HG03108 (cell line): ENCODE data around the gene FMNL2.

Experiments used
- ATAC-seq: cut with Tn5 transposase; IDR thresholded peaks from one replicate; pipeline ENCODE4 v1.9.1; 2021; ENCODE audit warnings: moderate library complexity; ENCODE audit not compliant: unreplicated experiment

The FMNL2 gene

GRCh38 chr2:152444448-152444847 lies 109.5 kb downstream of the FMNL2 start:
- no peak for ATAC-seq

DNA sequence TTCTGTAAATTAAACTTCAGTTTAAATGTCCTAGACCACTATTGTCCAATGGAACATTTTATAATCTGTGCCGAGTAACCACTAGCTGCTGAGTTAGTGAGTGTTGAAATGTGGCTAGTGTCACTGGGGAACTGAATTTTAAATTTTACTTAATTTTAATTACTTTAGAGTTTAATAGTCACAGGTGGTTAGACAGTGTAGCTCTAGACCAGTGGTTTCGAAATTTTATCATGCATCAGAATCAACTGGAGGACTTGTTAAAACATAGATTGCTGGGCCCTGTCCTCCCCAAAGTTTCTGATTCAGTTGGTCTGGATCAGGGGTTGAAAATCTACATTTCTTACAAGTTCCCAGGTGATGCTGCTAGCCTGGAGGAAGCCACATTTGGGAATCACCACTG lies 110.4 kb downstream of the FMNL2 start:
- ATAC-seq, result no peak

GRCh38 chr2:152445791-152446201 lies 110.8 kb downstream of the FMNL2 start:
- ATAC-seq, result no peak

- ATAC-seq, result no peak
These were observed 111.2 kb downstream of the FMNL2 start for GRCh38 chr2:152446213-152446612.

DNA sequence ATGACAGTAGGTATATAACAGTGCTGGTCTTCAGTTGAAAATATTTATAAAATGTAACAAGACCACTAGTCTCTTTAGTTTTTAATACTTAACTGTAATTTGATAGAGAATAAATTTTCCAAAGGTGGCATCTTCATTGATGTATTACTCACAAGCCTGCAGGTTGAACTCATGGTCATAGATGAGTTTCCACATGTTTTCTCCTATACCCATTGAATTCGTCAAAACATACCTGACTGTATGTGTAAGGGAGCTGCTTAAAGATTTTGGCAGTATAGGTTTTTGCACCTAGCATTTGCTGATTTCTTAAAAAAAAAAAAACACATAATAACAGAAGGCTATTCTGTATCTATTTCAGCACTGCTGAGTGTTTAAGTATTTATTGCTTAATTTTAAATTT lies 112.9 kb downstream of the FMNL2 start:
- no peak for ATAC-seq

DNA sequence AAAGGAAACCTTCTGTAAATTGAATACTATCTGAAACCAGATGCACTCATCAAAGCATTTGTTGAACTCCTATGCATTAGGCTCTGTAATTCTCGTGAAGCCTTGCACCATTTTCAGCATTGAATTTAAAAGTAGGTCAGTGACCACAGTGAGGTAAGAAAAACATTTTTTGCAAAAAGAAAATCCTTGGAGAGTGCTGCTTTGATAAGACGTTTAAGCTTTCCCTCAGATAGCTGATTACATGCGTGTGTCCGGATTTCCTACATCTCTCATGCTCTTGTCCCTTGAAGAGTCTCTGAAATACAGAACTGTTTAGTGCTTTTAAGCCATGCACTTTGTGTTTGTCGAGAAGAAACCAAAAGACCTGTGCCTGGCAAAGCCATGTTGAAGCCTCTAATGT lies 113.6 kb downstream of the FMNL2 start:
- no peak for ATAC-seq

GRCh38 chr2:152449578-152449977 lies 114.6 kb downstream of the FMNL2 start:
- no peak for ATAC-seq

DNA sequence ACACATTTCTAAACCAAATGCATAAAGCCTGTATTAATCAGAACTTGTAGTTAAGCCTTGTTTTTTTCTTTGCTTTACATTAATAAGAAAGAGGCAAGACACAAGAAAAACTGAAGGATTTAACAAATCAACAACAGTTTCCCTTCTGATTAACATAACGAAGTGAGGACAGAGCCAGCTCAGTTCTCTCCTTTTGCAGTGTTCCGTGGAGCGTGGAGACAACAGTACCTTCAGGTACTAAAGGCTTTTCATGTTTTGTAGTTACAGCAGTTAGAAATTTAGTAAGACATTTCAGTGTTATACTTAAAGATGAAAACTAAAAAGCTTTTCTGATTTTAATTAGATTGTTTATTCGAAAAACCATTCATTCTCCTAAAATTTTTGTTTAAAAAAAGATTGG lies 115.2 kb downstream of the FMNL2 start:
- ATAC-seq, result no peak

GRCh38 chr2:152452256-152452973 lies 117.4 kb downstream of the FMNL2 start:
- ATAC-seq, result no peak

DNA sequence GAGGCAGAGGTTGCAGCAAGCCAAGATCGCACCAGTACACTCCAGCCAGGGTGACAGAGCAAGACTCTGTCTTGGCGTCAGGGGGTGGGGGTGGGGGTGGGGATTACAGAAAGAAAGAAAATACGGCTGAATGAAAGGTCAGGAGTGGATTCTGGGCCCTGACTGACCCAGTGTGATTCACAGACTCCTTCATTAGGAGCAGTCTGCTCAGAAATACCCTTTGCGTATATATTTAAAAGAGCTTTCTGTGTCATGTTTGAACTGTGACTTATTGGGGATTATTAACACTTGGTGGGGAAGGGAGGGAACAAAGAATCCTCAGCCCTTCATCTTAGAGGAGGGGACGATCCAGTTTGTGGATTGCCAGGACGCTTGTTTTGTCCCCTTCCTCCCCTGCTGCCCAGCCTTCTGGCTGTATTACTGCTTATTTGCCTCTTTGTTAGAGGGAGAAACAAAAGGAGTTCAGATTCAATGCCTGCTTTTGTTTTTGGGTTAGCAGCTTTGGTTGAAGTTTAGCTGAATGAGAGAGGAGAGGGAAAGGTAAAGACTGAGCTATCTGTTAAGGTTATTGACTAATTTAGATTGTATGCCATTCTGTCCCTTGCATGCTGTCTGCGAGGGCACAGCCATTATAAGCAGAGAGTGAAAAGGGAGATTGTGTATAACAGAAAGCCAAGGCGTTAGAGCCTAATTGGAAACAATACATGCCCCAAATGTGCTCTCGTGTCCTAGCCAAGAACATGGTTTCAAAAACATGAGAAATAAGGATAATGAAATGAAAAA lies 118.3 kb downstream of the FMNL2 start:
- no peak for ATAC-seq

GRCh38 chr2:152454371-152454770 lies 119.4 kb downstream of the FMNL2 start:
- ATAC-seq, result no peak

DNA sequence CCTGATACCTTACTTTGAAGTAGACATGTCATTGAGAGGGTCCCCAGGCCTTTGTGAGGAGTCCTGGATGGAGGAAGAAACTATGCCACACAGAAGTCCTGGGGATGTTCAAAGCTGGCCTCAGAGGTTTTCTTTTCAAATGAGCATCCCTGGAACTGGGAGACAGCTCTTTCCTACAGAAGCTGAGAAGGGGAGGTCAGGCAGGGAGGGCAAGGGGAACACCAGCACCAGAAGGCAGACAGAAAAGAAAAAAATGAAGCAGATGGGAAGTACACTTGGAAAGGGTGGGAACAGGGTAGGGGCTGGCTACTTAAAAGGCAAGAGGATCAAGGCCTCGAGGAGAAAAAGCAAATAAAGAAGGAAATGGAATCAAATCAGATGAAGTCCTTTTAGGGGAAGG lies 120.0 kb downstream of the FMNL2 start:
- no peak for ATAC-seq

- no peak for ATAC-seq
These were observed 120.8 kb downstream of the FMNL2 start for GRCh38 chr2:152455738-152456137.

- no peak for ATAC-seq
These were observed 121.3 kb downstream of the FMNL2 start for GRCh38 chr2:152456262-152456661.

GRCh38 chr2:152458441-152458940 lies 123.5 kb downstream of the FMNL2 start:
- no peak for ATAC-seq

DNA sequence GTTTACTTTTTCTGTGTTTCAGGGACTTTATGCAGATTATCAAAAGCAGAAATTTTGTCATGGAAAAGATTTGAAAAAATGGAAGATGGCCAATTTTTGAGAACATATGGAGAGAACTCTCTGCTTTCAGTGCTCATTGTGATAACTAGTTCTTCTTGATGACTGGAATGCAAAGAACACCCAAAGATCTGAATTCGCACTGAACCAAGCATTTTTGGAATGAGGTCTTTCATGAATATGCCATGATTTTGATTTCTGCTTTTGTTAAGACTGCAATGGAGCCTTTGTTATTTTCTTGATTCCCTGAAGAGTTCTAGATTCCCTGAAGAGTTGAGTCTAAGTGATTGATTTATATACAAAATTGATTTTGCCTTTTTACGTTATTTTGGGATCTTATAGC lies 124.1 kb downstream of the FMNL2 start:
- no peak for ATAC-seq

GRCh38 chr2:152460567-152460966 lies 125.6 kb downstream of the FMNL2 start:
- ATAC-seq, result no peak

- no peak for ATAC-seq
These were observed 127.1 kb downstream of the FMNL2 start for GRCh38 chr2:152462120-152462519.

DNA sequence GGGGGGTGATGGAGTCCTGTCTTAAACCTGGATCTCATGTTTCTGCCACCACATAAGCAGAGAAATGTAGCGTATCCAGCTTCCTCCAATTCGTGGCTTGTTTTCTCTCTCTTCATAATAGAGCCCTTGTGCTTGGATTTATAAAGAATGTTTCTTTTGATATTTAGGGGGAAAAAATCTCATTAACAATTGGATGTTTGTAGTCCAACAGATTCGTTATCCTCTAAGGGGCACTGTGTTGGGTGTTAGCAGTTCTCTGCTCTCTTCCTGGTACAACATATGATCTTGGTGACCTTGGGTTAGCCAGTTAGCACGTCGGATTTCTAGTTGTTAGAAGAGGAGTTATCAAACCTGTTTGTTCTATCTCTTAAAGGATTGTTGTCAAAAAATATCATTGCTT lies 127.8 kb downstream of the FMNL2 start:
- no peak for ATAC-seq

GRCh38 chr2:152464851-152465470 lies 130.0 kb downstream of the FMNL2 start:
- ATAC-seq, result no peak

DNA sequence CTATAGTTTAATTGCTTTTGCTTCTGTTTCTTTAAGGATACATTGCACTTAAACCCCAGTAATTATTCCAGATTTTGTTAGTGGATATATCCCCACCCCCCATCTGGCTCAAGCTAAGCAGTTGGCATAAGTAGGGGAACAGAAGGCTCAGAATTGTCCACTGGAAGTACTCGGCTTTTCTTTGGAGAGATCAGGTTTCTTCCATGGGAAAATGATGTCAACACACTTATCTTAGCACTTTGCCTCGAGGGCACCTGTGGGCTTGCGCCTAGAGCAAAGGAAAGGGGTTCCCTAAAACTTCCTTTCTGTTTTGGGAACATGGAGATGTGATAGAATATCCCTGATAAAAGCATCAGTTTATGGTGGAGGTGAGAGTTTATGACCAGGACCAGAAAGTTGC lies 130.6 kb downstream of the FMNL2 start:
- no peak for ATAC-seq

GRCh38 chr2:152466041-152466440 lies 131.1 kb downstream of the FMNL2 start:
- peak; percentile 36 for ATAC-seq
